ENCODE data around the gene ASXL3.

DNA sequence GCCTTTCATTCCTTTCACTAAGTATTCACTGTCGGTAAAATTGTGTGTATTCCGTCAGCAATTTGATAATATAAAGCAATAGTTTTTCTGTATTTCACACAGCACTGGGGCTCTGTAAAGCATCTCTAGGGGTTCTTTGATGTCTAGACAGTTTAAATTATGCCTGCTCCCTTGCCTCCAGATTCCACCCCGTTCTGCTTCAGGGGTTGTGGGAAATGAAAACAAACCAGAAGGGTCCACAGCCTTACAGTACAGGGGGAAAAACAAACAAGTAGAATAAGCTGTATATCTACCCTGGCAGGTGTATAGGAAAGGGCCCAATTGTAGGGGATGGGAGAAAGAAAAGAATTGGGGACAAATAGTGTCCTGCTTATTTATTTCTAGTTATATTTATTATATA, 63.1 kb downstream of the ASXL3 start:
- TF ChIP-seq, protein P1, sequence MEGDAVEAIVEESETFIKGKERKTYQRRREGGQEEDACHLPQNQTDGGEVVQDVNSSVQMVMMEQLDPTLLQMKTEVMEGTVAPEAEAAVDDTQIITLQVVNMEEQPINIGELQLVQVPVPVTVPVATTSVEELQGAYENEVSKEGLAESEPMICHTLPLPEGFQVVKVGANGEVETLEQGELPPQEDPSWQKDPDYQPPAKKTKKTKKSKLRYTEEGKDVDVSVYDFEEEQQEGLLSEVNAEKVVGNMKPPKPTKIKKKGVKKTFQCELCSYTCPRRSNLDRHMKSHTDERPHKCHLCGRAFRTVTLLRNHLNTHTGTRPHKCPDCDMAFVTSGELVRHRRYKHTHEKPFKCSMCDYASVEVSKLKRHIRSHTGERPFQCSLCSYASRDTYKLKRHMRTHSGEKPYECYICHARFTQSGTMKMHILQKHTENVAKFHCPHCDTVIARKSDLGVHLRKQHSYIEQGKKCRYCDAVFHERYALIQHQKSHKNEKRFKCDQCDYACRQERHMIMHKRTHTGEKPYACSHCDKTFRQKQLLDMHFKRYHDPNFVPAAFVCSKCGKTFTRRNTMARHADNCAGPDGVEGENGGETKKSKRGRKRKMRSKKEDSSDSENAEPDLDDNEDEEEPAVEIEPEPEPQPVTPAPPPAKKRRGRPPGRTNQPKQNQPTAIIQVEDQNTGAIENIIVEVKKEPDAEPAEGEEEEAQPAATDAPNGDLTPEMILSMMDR (optimal IDR thresholded peaks at IDR 0.05 in 1 of 3, IDR thresholded peaks at IDR 0.05 in 1 of 3, conservative IDR thresholded peaks at IDR 0.05 in 1 of 3; ENCODE audit: extremely low read depth in 1 of 3, insufficient read depth in 2 of 3, low read length in 3 of 3), result no peak
- no peak for TF ChIP-seq EZH2 (IDR thresholded peaks at IDR 0.05; ENCODE audit: low read length)
